Heart left ventricle (tissue), 16 donors: ENCODE results near the gene STK11. TPM values are rescaled to one million over a fixed set of nuclear protein-coding genes. Genes with fewer than 3 reads are reported as not detected.
A peak's percentile ranks its signal among the peaks of the same experiment; 100 is the strongest.

Experiments used
- ATAC-seq, 4 donors: fragments of 200-7000 bp; cut with Tn5 transposase; one replicate each; pipeline ENCODE4 v1.9.1; 2020 to 2022; ENCODE audit warnings: moderate library complexity in 4 of 4, mild to moderate bottlenecking in 3 of 4, moderate number of reproducible peaks in 1 of 4
- DNase-seq, 5 donors: peaks; one replicate each; pipeline ENCODE4 v3.0.0-alpha.2; 2020
- H3K27ac ChIP-seq, 12 donors: fragments of 200-600 bp; sonication (generic) in 4 of 12; one replicate each; pipeline versions ENCODE4 v1.5.0 to v1.8.0; 2016 to 2022; ENCODE audit warnings: mild to moderate bottlenecking in 2 of 12
- H3K27me3 ChIP-seq, 9 donors: fragments of 200-600 bp; sonication (generic) in 2 of 9; one replicate each; pipeline versions ENCODE4 v1.5.1 to v1.8.0; 2016 to 2022; ENCODE audit warnings: mild to moderate bottlenecking in 3 of 9
- H3K36me3 ChIP-seq, 9 donors: fragments of 200-600 bp; sonication (generic) in 2 of 9; one replicate each; pipeline versions ENCODE4 v1.5.0 to v1.8.0; 2018 to 2022; ENCODE audit warnings: mild to moderate bottlenecking in 2 of 9
- H3K4me1 ChIP-seq, 12 donors: fragments of 200-600 bp; sonication (generic) in 4 of 12; one replicate each; pipeline versions ENCODE4 v1.5.0 to v1.8.0; 2016 to 2022; ENCODE audit warnings: mild to moderate bottlenecking in 3 of 12
- H3K4me3 ChIP-seq, 12 donors: fragments of 200-600 bp; sonication (generic) in 4 of 12; one replicate each; pipeline versions ENCODE4 v1.5.0 to v1.8.0; 2017 to 2022; ENCODE audit warnings: mild to moderate bottlenecking in 9 of 12, moderate library complexity in 4 of 12
- H3K9me3 ChIP-seq, 12 donors: fragments of 200-600 bp; sonication (generic) in 4 of 12; one replicate each; pipeline versions ENCODE4 v1.5.0 to v1.8.0; 2016 to 2022; ENCODE audit warnings: mild to moderate bottlenecking in 1 of 12
- CTCF ChIP-seq, 12 donors: fragments of 200-600 bp; sonication (generic) in 4 of 12; IDR thresholded peaks; one replicate each; pipeline versions ENCODE4 v1.5.0 to v1.8.0; 2018 to 2022; ENCODE audit warnings: antibody characterized with exemption in 12 of 12, mild to moderate bottlenecking in 5 of 12
- POLR2A ChIP-seq, 2 donors: fragments of 450-650 bp; IDR thresholded peaks; one replicate each; pipeline ENCODE4 v1.6.1; 2017; ENCODE audit warnings: antibody characterized with exemption in 2 of 2, mild to moderate bottlenecking in 2 of 2, moderate library complexity in 2 of 2
- WGBS, 4 donors: extraction: QIAGEN DNeasy Blood & Tissue Kit in 2 of 4; methylation state at CpG; one replicate each; pipeline versions ENCODE4 v1.1.5 to v1.1.7; 2013 to 2018; 5-methylcytosine and 5-hydroxymethylcytosine counted together
- intact Hi-C, 10 donors: fragments of 100-400 bp; cut with DNase I; formaldehyde crosslinking; loops; one replicate each; pipeline versions ENCODE4 v1.11.1 to v1.14.2; 2022
- polyA plus RNA-seq, 2 donors: library from polyadenylated mRNA; stranded (reverse); fragments of 200-250 nt; gene quantifications; one replicate each; pipeline ENCODE4 v1.2.3, GENCODE V29; 2013
- total RNA-seq, 9 donors: library from RNA; depleted of rRNA in 2 of 9; stranded (reverse); fragments of >200 nt in 2 of 9; fragmentation: NEBNext Ultra II Directional in 3 of 9; extraction: Animal tissue kit (Norgen Biotek cat#: 25700) in 3 of 9; gene quantifications; one replicate each; pipeline versions ENCODE4 v1.1.0 to v1.2.4, GENCODE V29; 2016 to 2023
- donor health status: ischemic (EF 13 %, LVEDD 7.1; RV severe dilation, severe dysfunction).
- donor health status: healthy with polysubstance abuse.
- donor health status: DM: no; HTN: yes; CAD: no.
- donor health status: DM: no; HTN: no; CAD: no.
- donor health status: ischemic (EF 25% LVEDD 6.9; RV normal size, moderate dysfunction).
- donor health status: ischemic (EF 25% LVEDD 5.7; RV mildly dilated, moderate dysfunction).
- donor health status: healthy.
- donor health status: DM: yes; HTN: yes; CAD: no.
- donor health status: ischemic (EF 35%, LVEDD 5.7; RV mildly dilated, moderate dysfunction).
- donor health status: nonischemic (EF 11% LVEDD 7.7; RV severe dilation, severe dysfunction).
- donor health status: DM: yes; HTN: yes; CAD: no.
- donor health status: PGD.
- donor health status: ischemic (EF 29% LVEDD 5.4; RV normal size, mild dysfunction).
- donor health status: nonischemic (EF 23%, LVEDD 6.1; RV moderate dilation, normal function).

STK11 gene
- total and polyA plus RNA-seq, 11 donors = 44.7 to 92.0 (median 50.7) TPM

- peaks cover 0 to 22% (median 13%) of the 10 kb centered on the region in 12 donors for H3K4me1 ChIP-seq
- H3K9me3 ChIP-seq = no peaks in the 10 kb centered on the region
- TF ChIP-seq CTCF (IDR thresholded peaks at IDR 0.05) (no peak), POLR2A (IDR thresholded peaks at IDR 0.05) (no peak)
- DNase-seq (no peak), ATAC-seq (no peak)
- no peak overlapping the region for H3K4me3 ChIP-seq
- H3K27me3 ChIP-seq = no peaks in the 10 kb centered on the region
- H3K36me3 ChIP-seq = peaks cover 0 to 34% (median 27%) of the 10 kb centered on the region in 9 donors
- no peak overlapping the region for H3K27ac ChIP-seq
- intact Hi-C loops = no loop called here
- WGBS, 4 donors = 91 to 92% (median 92%) methylated on average over 12 to 61 of the region's 61 CpGs
These were observed 24.6 kb downstream of the STK11 start for GRCh38 chr19:1229924-1230782.

GRCh38 chr19:1230783-1231489, 25.4 kb downstream of the STK11 start:
- intact Hi-C loops = no loop called here
- ATAC-seq (no peak), DNase-seq (no peak)

GRCh38 chr19:1231729-1232637, 26.4 kb downstream of the STK11 start:
- ATAC-seq = peak in 3 of 4 donors; percentile 4 to 17 (median 10)
- DNase-seq = no peak
- WGBS, 4 donors = 76 to 81% (median 79%) methylated on average over 13 to 15 of the region's 15 CpGs
- peaks cover 0 to 7% (median 0%) of the 10 kb centered on the region in 9 donors for H3K27me3 ChIP-seq
- intact Hi-C loops = no loop called here
- H3K4me1 ChIP-seq = peaks cover 0 to 33% (median 14%) of the 10 kb centered on the region in 12 donors
- TF ChIP-seq CTCF (IDR thresholded peaks at IDR 0.05) = no peak
- peaks cover 0 to 17% (median 13%) of the 10 kb centered on the region in 9 donors for H3K36me3 ChIP-seq
- no peaks in the 10 kb centered on the region for H3K9me3 ChIP-seq
- H3K4me3 ChIP-seq = no peak overlapping the region
- peak overlapping the region in 4 of 12 donors; percentile 16 to 49 (median 38) for H3K27ac ChIP-seq

More at GRCh38 chr19:1230783-1231489, 25.4 kb downstream of the STK11 start:
- Histone ChIP-seq H3K27ac (no peak overlapping the region), H3K9me3 (no peaks in the 10 kb centered on the region), H3K4me3 (no peak overlapping the region), H3K36me3 (peaks cover 0 to 27% (median 22%) of the 10 kb centered on the region in 9 donors), H3K4me1 (peaks cover 0 to 22% (median 13%) of the 10 kb centered on the region in 12 donors), H3K27me3 (no peaks in the 10 kb centered on the region)
- WGBS, 4 donors = 80 to 93% (median 84%) methylated on average over 17 to 38 of the region's 38 CpGs
- TF ChIP-seq POLR2A (IDR thresholded peaks at IDR 0.05) (no peak), CTCF (IDR thresholded peaks at IDR 0.05) (no peak)
